HG03280 (cell line): ENCODE results near the gene SOX6.

Experiments used
- ATAC-seq: cut with Tn5 transposase; IDR thresholded peaks from one replicate; pipeline ENCODE4 v1.9.1; 2021; ENCODE audit warnings: mild to moderate bottlenecking, moderate library complexity; ENCODE audit not compliant: unreplicated experiment

The SOX6 gene

DNA sequence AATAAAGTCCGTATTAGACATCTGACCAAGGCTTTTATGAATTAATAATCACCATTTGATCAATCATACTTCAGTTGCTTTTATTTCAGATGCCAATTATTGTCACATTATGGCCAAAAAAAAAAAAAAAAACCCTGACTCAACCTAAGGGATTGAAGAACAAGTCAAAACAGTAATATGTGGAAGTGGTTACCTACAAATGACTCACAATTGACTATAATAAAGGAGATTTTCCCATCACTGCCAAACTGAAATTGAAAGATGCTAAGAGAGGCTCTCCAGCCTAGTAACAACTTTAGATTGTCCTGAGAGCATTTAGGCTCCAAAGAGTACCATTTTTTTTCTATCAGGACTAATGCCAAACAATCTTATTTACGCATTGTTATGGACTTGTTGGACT is 35.2 kb downstream of the SOX6 start:
- no peak for ATAC-seq

DNA sequence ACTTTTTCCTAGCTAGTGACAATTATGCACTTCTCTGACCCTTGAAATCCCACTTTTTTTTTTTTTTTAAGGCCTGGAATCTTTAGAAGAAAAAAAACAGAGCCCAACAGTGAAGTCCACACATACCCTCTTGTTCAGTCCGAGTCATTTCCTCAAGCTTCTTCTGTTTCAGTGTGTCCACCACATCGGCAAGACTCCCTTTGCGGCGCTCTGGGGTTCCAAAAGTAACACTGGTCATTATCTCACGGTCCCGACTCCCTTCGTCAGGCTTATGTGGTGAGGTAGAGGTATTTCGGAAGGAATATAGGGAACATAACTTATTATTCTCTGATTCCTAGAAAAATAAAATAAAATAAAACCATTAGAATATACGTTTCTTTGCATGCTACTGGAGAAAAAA is 38.0 kb downstream of the SOX6 start:
- ATAC-seq = no peak

DNA sequence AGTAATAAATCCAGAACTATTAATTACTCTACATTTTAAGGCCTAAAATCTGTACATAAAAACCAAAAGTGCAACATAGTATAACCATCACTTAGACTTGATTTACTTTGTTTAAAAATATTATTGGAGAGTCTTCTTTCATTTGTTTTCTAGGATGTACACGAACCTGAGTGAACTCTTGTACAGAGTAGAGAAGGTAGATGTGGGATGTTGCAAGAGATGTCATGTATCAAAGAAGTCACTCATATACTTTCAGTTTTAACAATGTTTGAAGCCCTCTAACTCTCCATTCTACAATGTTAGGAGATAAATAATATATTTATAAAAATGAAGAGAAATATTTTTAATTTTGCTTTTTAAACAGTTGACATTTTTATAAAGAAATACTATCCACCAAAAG is 38.6 kb downstream of the SOX6 start:
- no peak for ATAC-seq

DNA sequence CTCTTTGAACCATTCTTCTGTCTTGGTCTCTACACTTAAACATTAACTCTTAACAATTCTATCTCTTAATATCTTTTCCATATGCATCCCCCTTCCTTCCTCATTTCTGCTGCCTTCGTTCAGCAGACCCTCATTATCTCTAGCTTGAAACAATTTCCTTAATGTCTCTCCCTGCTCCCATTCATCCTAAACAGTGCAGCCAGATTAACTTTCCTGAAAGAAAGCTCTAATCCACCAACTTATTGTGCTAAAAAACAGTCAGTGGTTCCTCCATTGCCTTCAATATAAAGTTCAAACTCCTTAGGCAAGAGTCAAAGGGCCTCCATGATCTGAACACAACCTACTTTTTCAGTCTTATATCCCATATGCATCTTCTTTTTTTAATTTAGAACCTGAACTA is 42.5 kb downstream of the SOX6 start:
- ATAC-seq = no peak

DNA sequence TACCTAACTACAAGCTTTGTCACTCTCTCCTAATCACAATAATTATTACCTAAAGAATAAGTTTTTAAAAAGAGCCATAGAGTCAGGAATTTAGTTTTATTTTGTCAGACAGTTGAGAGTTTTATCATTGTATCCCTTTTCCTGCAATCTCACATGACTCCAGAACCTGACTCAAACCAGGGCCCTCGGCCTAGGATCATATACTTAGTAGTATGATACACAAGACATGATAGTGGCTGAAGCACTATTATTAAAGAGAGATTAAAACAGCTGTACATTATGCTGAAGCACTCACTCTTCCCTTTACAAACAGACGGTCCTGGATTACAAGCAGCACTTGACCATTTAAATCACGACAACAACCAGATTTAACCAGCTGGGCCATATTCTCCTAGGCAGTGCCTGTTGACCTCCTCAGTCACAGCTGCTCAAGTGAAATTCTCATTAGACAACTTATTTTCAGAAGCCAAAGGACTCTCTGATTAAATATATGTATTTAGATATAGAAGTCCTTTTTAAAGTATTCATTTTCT is 44.0 kb downstream of the SOX6 start:
- no peak for ATAC-seq

DNA sequence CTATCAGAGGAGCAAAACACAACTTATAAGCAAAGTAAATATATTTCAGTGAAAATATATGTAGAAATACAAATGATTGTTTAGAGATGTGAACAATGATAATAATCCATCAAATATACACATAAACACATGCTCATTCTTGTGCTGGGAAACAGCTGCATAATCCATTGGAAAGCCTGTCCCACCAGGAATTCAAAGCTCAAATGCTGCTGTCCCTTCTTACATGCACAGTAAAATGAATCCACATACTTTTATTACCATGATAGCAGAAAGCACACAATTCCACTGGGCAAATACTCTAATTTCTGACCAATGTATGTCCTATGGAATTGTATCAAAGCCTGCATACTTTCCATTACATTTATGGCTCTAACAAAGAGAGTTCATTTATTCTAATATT is 44.5 kb downstream of the SOX6 start:
- ATAC-seq = no peak

DNA sequence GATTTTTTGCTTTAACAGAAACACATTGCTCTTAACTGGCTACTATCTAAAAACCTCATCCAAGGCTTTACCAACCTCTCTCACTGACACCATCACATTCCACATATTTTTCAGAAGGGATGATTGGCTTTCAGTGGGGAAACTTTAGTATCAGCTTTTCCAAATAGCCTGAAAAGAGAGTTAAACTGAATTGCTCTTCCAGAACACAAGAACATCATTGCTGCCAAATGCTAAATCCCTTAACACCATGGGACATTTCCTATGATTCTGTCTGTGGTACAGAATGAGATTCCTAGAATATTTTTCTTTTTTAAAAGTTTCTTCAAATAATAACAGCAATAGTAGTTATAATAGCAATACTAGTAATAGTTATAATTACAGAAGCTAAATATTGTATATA is 45.4 kb downstream of the SOX6 start:
- ATAC-seq = no peak

DNA sequence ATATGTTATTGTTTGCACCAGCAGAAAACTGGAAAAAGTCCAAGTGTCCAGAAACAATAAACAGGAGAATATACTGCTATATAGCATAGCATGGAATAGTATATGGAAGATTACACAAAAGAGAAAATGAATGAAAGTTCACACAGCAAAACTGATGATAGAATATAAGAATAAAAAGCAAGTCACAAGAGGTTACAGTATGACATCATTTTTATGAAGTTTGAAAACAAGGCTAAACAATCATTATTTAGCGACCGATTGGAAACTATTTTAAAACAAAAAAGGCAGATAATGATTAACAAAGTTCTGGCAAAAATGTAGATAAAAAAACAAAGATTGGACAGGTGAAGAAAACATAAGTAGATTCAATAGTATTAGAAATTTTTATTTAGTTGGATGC is 47.1 kb downstream of the SOX6 start:
- no peak for ATAC-seq

DNA sequence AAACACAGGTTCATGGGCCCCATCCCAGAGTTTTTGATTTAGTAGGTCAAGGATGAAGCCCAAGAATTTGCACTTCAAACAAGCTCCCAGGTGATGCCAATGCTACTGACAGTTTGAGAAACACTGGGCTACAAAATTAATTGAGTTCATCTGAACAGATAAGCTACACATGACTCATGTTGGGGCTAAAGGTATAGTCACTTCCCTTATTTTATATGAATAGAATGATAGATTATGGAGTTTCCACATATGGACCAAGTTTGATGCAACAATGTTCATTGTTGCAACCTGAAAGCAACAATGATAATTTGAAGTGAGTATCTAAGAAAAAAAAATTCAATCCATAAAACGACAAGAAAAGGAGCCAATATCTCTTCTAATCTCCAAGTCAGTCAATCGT is 54.9 kb downstream of the SOX6 start:
- ATAC-seq = no peak

DNA sequence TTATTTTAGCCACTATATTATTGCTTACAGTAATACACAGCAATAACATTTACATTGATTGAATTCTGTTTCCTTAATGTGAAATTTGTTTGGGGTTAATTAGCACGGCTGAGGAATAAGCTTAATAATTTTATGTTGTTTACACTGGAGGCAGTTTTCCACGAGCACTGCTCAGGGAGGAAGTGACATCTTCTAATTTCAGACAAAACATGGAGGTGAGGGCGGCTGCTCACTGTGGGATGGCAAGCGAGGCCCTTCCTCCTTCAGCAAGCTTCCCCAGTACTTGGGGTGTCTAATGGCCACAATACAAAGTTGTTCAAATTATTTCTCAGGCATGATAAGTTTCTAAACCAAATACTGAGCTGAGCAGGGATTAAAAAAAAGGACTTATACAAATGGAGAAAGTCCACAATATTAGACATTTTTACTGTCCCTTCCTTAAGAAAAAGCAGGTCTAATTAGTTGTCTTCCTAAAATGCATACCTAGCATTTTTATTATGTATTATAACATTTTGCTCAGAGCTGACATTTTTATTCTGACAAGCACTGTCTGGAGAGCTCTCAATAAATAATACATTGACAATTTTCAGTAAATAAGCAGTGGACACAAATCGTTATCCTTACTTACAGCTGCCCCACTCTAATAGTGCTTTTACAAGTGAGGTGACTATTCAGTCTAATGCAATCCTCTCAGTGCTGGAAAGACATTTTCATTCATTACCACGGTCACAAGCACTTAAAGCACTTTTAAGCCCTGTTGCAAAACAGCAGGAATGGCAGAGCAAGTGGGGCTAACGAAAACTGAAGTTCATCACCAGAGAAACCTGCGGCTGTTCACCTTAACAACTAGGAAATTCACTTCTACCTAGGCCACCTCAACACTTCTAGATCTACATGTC is 56.2 kb downstream of the SOX6 start:
- ATAC-seq = no peak

DNA sequence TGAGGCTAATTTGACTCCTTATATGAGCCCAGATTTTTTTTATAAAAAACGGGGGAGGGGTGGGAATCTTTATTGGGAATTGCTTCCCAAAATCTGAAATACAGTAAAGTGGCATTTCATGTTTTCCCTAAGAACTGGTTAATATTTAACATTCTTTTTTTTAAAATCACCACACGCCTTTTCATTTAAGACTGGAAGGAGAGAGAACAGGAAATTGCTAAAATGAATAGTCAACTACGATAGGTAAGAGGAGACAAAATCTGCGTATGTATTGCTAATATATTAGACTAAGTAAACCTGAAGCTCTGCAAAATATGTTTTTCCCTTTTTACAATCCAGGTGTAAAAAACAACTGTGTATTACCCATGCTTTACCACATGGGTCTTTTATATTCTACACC is 57.0 kb downstream of the SOX6 start:
- ATAC-seq = no peak

DNA sequence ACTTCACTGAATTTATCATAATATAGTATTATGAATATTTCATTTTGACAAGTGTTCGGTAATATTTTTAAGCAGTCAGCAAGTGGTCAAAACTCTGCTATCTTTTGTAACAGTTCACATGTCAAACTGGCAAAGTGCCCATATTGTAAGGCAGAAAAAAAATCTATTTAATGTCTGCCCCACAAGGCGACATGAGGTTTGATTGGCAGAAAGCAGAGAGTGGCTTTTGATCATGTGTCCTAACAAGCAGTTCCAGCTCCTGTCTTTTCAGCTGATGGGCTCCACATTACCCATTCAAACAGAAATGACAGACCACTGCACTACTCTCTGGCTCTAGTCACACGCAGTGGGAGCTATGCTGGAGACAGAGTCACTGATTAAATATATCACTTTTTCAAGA is 59.0 kb downstream of the SOX6 start:
- no peak for ATAC-seq

DNA sequence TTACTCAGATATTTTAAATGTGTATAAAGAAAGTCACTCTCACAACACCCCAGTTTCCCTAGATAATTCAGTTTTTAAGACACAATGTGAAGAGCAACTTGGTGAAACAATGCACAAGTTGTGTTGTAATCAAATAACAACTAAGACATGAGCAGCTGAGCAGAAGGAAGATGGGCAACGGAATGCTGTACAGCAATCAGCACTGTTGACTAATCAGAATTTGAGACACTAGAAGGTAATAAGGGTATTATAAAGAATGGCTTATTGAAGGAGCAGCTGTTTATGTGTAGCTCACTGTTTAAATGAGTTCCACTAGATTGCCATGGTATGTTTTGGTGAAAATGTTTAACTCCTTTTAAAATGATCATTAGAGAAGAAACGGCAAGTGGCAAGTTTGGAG is 60.1 kb downstream of the SOX6 start:
- no peak for ATAC-seq

DNA sequence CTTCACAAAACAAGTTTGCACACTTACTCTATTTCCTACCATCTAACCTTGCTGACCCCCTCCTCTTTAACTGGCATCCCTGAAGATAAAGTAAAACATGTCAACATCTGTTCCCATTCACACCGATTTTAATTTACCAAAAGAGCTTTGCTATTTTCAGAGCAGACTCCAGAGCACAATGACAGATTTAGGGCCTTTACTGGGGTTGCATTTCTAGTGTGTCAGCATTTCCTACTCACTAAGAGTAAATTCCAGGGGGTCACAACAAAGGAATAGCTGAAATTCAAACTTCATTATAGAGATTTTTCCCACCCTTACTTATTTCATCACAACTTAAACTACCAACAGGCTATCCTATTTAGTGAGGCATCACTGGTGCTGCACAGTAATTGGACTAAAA is 60.8 kb downstream of the SOX6 start:
- ATAC-seq = no peak

DNA sequence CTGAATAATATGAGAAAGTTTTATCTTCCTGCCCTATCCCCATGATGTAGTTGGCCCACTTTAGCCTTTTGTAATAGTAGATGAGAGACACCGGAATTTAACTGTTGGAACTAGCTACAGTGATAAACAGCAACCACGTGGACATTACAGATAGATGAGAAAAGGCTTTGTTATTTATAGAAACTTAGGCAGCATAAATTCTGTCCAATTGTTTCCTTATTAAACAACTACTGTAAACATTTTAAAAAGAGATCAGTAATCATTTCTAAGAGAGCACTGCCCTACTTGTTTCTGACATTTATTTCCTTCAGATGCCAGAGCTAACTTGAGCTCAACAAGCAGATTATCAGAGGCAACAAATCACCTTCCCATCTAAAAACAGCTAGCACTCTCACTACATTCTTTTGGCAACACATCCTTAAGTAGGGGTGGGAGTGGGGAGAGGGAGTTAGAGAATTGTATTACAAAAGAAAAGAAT is 63.1 kb downstream of the SOX6 start:
- ATAC-seq = no peak

DNA sequence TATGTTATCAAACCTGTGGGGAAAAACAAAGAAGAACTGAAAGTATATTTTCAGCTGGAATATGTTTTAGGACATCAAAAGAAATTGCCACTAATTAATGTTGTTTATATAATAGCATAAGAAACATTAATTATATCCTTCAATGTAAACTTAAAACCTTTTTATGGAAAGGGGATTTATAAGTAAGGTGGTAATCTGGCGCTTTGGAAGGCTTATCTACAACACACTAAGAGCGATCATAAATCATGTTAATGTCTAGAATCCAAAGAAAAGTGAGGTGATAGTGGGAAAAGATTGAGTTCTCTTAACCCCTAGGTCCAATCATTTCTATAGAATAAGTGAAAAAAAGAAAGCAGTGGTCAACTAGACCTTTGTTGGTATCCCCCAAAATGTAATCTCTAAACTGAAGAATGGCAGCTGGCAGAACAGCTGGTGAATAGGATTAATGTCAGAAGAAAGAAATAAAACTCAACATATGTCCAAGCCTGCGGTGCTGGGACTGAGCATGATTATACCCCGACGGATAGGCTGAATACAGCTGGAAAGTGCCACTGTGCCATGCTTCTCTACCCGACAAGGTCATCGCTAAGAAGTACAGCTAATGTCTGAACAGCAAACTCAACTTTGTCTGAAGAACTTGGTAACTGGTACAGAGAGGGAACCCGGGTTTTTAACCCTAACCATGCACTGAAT is 64.0 kb downstream of the SOX6 start:
- ATAC-seq = no peak

DNA sequence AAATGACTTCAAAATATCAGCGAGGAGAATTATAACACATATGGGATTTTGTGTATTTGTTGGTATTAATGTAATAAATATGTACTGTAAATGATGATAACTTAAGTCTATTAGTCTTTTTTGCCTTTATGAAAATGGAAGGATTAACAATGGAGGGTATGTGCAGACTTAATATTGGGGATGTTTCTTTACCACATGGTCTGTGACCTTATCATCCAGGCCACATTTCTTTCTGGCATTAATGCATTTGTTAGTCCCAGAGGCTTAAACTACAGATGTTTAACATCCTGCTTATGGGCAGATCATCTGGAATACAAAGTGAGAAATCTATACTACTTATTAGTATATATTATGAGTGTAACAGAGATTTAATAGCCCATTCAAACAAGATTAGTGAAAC is 64.6 kb downstream of the SOX6 start:
- no peak for ATAC-seq

DNA sequence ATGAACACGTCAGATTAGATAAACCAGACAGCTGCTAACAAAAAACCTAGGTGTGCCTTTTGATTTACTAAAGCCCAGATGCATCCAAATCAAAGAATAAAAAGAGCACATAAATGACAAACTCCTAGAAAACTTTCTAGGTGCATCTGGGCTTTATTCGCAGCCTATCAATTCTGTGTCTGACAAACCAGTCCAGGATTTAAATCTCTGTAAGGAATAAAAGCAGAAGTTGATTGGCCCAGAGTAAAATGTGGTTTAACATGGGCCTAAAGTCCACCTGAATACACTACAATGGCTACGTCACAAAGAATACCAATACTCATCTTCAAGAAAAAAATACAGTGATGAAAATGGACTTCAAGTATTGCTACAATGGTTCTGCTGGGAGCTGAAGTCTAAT is 66.8 kb downstream of the SOX6 start:
- ATAC-seq = no peak

DNA sequence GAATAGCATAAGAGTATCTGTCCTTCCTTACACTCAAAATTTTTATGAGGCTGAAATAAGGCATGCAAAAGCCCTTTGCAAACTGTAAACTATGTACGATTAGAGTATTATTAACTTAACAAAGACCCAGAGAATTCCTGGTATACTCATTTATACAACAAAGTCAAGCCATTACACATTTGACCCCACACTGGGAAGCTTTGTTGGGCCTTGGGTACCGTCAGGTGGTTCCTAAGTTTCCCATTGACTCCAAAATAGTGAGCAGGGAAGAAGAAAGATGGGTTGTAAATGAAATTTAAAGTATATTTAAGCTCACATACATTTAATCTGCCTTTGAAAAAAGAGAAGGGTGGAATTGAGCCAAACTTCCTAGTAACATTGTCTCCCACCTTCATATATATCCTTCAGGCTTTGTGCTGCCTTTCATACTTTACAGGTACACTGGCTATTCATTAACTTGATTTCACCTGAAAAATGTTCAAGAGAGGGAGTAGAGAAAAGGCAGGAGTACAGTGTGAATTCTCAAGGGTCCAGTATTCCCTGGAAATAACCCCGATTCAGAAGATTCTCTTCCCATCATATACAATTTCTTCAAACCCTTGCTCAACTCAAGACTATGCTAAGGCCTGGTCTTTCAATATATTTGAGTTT is 68.6 kb downstream of the SOX6 start:
- no peak for ATAC-seq

DNA sequence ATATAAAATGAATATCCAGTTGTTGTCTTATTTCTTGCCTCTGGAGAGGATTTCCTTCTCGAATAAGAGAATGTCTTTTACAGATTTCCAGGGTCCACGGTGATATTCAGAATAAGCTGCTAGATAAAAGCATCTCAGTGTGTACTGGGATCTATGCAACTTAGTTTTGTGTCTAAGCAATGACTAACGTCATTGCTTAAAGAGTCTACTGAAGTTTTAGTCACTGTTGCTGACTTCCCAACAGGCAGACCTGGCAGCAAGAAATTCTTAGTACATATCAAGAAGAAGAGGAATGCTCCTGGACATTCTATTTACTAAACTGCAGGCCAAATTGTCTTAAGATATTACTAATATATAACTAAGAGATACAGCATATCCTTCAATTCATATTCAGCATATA is 70.3 kb downstream of the SOX6 start:
- ATAC-seq = no peak

DNA sequence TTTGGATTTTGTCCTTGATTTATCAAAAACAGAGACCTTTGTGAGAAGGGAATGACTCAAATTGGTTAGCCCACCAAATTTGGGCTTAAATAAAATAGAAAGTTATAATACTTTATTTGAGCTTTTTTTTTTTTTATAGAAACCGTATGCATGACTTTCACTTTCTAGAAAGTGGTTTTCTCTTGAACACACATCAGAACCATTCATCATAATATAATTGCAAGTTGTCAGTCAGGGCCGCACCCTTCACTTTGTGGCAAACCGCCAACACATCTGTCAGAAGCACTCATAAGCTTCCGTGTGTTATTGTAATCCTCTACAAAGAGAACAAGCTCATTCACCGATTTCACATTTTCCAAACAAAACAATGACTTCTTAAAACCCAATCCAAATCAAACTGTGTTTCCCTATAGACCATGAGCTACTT is 76.1 kb downstream of the SOX6 start:
- no peak for ATAC-seq

DNA sequence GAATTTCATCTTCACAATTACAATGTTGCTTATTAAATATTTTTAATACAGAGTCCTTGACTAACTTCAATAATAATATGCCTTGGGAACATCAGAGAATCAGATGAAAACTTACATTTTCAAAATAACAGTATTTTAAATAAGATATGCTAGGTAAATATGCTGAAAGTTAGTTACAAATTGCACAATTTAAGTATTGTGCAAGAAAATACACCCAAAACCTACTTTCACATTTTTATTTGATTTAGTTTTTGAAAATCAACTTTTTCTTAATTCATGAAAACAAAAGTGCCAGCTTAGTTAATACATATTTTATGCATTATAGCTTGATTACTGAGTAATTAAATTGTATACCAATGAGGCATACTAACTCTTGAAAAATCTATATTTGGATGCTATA is 76.8 kb downstream of the SOX6 start:
- ATAC-seq = no peak
